ENCODE results near the gene SH2D7.

SH2D7 gene

GRCh38 chr15:78079298-78080087, 12.9 kb upstream of the SH2D7 start:
- DNase-seq (ENCODE audit: low spot score): no peak

- DNase-seq (ENCODE audit: low spot score): no peak
Measured at GRCh38 chr15:78080088-78080460, 12.3 kb upstream of the SH2D7 start.

- no peak for DNase-seq (ENCODE audit: low spot score)
Measured at GRCh38 chr15:78082106-78082742, 10.1 kb upstream of the SH2D7 start.

DNA sequence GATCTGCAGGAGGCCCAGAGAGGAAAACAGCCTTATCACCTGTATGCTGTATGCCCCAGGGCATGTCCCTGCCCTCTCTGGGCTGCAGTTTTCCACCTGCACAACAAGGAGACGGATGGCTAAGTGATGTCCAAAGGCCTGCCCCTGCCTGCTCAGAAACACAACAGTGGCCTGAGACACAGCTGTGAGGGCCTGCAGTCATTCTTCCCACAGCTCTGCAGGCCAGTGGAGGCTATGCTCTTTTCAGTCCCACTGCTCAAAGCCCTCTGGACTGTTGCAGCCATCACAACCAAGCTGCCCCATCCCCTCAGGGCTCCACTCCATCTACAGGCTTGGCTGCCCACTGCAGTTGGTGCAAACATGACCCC, 9.6 kb upstream of the SH2D7 start:
- DNase-seq (ENCODE audit: low spot score): no peak

DNA sequence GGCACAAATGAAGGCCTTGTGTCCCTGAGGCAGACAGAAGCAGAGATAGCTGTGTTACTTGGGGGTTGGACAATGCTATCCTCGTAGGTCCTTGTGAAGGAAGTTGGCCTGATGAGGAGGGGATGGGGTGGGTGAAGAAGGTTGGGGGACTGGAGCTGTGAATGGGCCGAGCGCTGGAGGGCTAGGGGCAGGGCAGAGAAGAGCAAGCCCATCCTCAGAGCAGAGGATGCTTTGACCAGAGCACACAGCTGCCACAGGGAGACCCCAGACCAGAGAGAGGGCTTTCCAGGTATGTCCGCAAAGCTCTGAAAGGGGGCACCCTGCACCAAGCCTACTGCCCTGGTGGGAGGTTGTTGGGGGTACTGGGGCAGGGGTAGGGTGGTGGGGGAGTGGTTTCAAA, 9.2 kb upstream of the SH2D7 start:
- no peak for DNase-seq (ENCODE audit: low spot score)

GRCh38 chr15:78083687-78084448, 8.5 kb upstream of the SH2D7 start:
- DNase-seq (ENCODE audit: low spot score): no peak

DNA sequence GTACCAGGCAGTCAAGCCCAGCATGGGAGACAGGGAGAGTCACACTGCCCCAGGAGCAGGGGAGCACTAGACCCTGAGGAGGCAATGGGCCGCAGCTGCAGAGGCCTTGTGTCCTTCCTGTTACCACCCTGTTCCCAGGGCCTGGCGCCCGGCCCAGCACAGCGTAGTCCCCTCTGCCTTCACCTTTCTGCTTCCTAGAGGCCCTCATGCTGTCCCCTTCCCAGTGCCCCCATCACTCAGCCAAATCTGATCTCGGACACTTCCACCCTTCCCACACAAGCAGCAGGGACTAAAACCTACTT, 8.0 kb upstream of the SH2D7 start:
- no peak for DNase-seq (ENCODE audit: low spot score)

GRCh38 chr15:78085928-78086327, 6.4 kb upstream of the SH2D7 start:
- DNase-seq (ENCODE audit: low spot score): no peak

- no peak for DNase-seq (ENCODE audit: low spot score)
Measured at GRCh38 chr15:78087951-78088772, 4.2 kb upstream of the SH2D7 start.

GRCh38 chr15:78088773-78089080, 3.6 kb upstream of the SH2D7 start:
- DNase-seq (ENCODE audit: low spot score): no peak

DNA sequence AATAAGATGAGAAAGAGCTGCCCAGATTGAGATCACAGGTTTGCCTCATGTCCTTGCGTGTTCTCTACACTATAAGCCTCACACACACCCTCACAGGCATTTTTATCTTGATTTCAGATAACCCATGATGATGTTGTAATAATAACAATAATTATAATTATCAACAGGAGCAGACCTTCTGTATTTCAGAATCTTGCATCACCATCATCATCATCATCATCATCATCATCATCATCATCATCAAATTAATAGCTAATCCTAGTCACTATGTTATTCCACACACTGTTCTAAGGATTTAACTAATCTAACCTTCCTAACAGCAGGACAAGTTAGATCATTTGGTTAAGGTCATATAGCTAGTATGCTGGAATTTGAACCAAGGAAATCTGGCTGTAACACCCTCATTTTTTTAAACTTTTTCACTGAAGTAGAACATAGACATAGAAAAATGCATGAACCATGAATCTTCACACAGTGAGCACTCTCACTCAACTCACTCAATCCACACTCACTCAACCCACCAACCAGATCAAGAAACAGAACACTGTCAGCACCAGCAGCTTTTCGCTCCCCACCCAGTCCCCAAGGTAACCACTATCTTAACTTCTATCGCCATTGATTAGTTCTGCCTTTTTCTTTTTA, 1.8 kb upstream of the SH2D7 start:
- no peak for DNase-seq (ENCODE audit: low spot score)

DNA sequence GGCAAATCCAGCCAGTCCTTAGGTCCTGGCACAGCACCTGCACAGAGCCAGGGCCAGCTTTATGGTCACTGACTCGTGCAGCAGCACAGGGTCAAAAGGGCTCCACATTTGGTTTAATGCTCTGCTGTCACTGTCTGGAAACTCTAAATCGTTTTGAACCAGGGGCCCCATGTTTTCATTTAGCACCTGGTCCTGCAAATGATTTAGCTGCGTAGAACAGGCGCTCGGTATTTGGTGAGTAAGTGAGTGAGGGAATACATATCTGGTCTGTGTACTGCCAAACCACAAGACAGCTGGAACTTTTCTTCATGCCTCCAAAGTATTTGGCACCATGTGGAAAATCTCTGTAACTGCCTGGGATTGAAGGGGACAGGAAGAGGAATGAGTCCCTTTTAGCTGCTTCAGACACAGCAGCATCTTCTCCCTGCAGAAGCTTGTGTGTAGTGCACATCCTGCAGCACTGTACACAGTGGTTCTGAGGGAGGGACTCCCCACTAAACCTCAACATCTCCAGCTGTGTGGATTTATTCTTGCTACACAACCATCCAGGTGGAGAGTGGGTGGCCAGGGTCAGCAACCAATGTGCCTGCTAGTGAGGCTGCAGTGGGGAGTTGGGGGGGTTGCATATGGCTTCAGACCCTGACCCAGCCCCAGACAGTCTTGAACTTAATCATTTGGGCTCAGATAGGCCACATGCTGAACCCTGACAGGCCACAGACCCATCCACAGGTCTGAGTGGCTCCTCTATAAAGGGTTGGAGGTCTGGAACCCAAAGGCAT, 1.1 kb downstream of the SH2D7 start:
- no peak for DNase-seq (ENCODE audit: low spot score)

- peak; percentile 20 for DNase-seq (ENCODE audit: low spot score)
Measured at GRCh38 chr15:78097667-78098066, 5.3 kb downstream of the SH2D7 start.

GRCh38 chr15:78098131-78098755, 5.9 kb downstream of the SH2D7 start:
- peak; percentile 25 for DNase-seq (ENCODE audit: low spot score)

DNA sequence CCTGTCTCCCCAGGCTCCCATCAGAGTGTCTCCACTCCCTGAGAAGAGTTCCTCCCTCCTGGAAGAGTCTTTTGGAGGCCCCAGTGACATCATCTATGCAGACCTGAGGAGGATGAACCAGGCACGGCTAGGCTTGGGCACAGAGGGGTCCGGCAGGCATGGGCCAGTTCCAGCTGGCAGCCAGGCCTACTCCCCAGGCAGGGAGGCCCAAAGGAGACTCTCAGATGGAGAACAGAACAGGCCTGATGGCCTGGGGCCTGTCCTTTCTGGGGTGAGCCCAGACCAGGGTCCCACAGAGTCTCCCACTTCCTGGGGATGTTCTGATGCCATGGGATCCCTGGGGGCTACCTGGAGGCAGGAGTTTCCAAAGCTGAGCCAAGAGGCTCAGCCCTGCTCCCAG, 8.5 kb downstream of the SH2D7 start:
- no peak for DNase-seq (ENCODE audit: low spot score)

- DNase-seq (ENCODE audit: low spot score): no peak
Measured at GRCh38 chr15:78101423-78102105, 9.2 kb downstream of the SH2D7 start.

GRCh38 chr15:78102211-78102610, 9.8 kb downstream of the SH2D7 start:
- DNase-seq (ENCODE audit: low spot score): no peak

GRCh38 chr15:78102741-78103140, 10.4 kb downstream of the SH2D7 start:
- DNase-seq (ENCODE audit: low spot score): no peak

GRCh38 chr15:78103406-78104118, 11.2 kb downstream of the SH2D7 start:
- no peak for DNase-seq (ENCODE audit: low spot score)

DNA sequence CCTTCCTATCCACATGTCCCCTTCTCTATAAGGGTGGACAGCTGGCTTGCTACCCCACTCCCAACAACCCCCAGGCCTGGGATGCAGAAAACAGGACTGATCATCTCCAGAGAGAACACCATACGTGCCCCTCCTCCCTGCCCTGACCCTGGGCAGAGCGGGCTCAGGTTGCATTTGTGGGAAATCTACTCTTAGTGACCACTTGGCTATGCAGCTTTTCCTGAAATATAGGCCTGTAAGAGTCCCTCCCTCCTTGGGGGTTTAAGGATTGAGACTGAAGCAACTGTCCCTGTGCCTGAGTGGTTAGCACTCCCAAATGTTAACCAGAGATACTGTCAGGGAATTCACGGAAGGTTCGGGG, 11.7 kb downstream of the SH2D7 start:
- no peak for DNase-seq (ENCODE audit: low spot score)
